GM23248 (cell line): ENCODE measurements around the gene PDZD11.
"Not testable (repeated sequence)": the region's sequence is repeated elsewhere in the genome, so short reads cannot be mapped to it uniquely, and the experiment has no call there.

Experiments
- EZH2 ChIP-seq: fragments of 200-600 bp; sonication (generic); IDR thresholded peaks from 2 replicates; pipeline ENCODE4 v1.6.1; 2018; ENCODE audit warnings: antibody characterized with exemption, mild to moderate bottlenecking; ENCODE audit not compliant: insufficient read depth, poor library complexity, severe bottlenecking
- EZH2phosphoT487 ChIP-seq: fragments of 200-600 bp; sonication (generic); IDR thresholded peaks from 2 replicates; pipeline ENCODE4 v1.6.1; 2018; ENCODE audit warnings: antibody characterized with exemption, moderate library complexity, mild to moderate bottlenecking, low read depth; ENCODE audit not compliant: insufficient read depth

- not testable (repeated sequence) for TF ChIP-seq EZH2, EZH2phosphoT487
Measured at GRCh38 chrX:70243601-70244000, 46.1 kb downstream of the PDZD11 start.
